T-helper 2 cell treated with Interferon-gamma antibody and Interleukin-4, amounts not matched to agents 5 μg/mL and 100 μg/mL, for 36 hours (primary cell): ENCODE data around the gene ADGRV1.
"Not testable (repeated sequence)": the region's sequence is repeated elsewhere in the genome, so short reads cannot be mapped to it uniquely, and the experiment has no call there.

Experiments
- DNase-seq: peaks from one replicate; pipeline ENCODE4 v3.0.0; 2021; ENCODE audit warnings: low spot score
- H3K27ac Mint-ChIP-seq: one replicate; pipeline ENCODE4 v1.8.0; 2021; ENCODE audit warnings: mild to moderate bottlenecking, mixed read lengths
- H3K27me3 Mint-ChIP-seq: one replicate; pipeline ENCODE4 v1.8.0; 2021; ENCODE audit warnings: low read depth, mixed read lengths
- H3K36me3 Mint-ChIP-seq: one replicate; pipeline ENCODE4 v1.8.0; 2021; ENCODE audit warnings: low read depth, mixed read lengths
- H3K4me1 Mint-ChIP-seq: one replicate; pipeline ENCODE4 v1.8.0; 2021; ENCODE audit warnings: low read depth, mixed read lengths
- H3K4me3 Mint-ChIP-seq: one replicate; pipeline ENCODE4 v1.8.0; 2022; ENCODE audit warnings: mild to moderate bottlenecking, moderate library complexity, mixed read lengths
- H3K9me3 Mint-ChIP-seq: one replicate; pipeline ENCODE4 v1.8.0; 2021; ENCODE audit warnings: mixed read lengths

Gene ADGRV1

DNA sequence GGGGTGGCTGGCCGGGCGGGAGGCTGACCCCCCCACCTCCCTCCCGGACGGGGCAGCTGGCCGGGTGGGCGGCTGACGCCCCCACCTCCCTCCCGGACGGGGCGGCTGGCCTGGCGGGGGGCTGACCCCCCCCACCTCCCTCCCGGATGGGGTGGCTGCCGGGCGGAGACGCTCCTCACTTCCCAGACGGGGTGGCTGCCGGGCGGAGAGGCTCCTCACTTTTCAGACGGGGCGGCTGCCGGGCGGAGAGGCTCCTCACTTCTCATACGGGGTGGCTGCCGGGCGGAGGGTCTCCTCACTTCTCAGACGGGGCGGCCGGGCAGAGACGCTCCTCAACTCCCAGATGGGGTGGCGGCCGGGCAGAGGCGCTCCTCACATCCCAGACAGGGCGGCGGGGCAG, 37.2 kb downstream of the ADGRV1 start:
- not testable (repeated sequence) for H3K36me3 Mint-ChIP-seq, H3K27me3 Mint-ChIP-seq, DNase-seq, H3K4me3 Mint-ChIP-seq, H3K4me1 Mint-ChIP-seq, H3K27ac Mint-ChIP-seq, H3K9me3 Mint-ChIP-seq

DNA sequence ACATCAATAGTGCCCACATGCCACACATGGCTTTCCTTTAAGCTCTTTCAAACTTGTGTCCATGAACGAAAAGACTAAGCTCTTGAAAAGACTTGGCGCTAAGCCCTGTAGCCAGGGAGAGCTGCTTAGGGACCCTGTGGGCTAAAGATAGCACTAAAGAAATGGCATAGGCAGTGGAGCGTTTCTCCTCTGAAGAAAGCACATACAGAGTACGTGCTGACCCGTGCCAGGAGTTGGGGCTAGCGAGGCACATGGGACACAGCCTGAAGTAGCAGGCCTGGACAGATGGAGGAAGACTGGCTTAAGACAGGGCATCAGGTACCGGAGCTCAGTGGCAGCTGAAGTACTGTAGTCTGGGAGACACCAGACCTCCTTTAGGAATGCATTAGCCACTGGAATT, 39.7 kb downstream of the ADGRV1 start:
- no peaks in the 10 kb centered on the region for H3K9me3 Mint-ChIP-seq
- no peaks in the 10 kb centered on the region for H3K36me3 Mint-ChIP-seq

DNA sequence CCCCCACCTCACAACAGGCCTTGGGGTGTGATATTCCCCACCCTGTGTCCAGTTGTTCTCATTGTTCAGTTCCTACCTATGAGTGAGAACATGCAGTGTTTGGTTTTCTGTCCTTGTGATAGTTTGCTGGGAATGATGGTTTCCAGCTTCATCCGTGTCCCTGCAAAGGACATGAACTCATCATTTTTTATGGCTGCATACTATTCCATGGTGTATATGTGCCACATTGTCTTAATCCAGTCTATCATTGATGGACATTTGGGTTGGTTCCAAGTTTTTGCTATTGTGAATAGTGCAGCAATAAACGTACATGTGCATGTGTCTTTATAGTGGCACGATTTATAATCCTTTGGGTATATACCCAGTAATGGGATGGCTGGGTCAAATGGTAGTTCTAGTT, 41.7 kb downstream of the ADGRV1 start:
- H3K9me3 Mint-ChIP-seq, H3K27ac Mint-ChIP-seq, H3K36me3 Mint-ChIP-seq, H3K27me3 Mint-ChIP-seq, DNase-seq, H3K4me1 Mint-ChIP-seq, H3K4me3 Mint-ChIP-seq: not testable (repeated sequence)

More for the DNA sequence above, 39.7 kb downstream of the ADGRV1 start:
- no peaks in the 10 kb centered on the region for H3K4me1 Mint-ChIP-seq
- no peak overlapping the region for H3K4me3 Mint-ChIP-seq
- DNase-seq: no peak
- no peak overlapping the region for H3K27ac Mint-ChIP-seq
- H3K27me3 Mint-ChIP-seq: peaks cover 2% of the 10 kb centered on the region

DNA sequence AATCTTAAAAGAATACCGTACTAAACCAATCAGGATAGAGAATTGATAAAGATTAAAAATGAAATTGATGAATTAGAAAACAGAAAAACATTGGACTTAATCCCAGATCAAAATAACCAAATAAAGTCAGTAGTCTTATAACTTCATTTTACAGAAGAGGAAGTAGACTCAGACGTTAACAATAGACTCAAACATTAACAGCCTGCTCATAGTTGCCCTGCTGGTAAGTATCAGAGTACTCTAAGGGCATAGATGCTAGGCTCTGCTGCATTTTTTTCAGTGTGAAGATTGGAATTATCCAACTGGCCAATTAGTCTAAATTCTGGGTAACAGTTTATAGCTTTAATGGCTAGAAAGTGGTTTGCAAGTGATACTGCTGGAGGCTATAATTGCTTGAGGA, 42.9 kb downstream of the ADGRV1 start:
- Mint-ChIP-seq H3K4me3 (no peak overlapping the region), H3K27ac (no peak overlapping the region), H3K4me1 (no peaks in the 10 kb centered on the region), H3K36me3 (no peaks in the 10 kb centered on the region), H3K9me3 (no peaks in the 10 kb centered on the region), H3K27me3 (peaks cover 3% of the 10 kb centered on the region)
- no peak for DNase-seq

DNA sequence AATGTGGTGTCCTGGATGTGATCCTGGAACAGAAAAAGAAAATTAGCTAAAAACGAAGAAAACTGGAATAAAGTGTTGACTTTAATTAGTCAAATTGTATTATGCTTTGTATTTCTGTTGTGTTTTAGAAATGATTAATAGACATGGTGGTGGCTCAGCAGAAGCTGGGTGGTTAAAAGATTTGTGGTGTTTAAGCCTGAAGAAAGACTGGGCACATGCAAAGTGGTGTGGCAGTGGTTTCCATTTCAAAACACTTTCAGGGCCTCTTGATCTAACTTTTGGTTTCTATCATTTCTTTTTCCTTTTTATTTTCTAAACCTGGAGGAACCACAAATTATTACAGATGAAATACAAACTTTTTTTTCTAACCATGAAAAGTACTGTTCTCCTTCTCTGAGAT, 44.1 kb downstream of the ADGRV1 start:
- no peaks in the 10 kb centered on the region for H3K36me3 Mint-ChIP-seq
- no peaks in the 10 kb centered on the region for H3K4me1 Mint-ChIP-seq
- DNase-seq: no peak
- no peak overlapping the region for H3K27ac Mint-ChIP-seq
- H3K9me3 Mint-ChIP-seq: no peaks in the 10 kb centered on the region
- no peak overlapping the region for H3K4me3 Mint-ChIP-seq
- H3K27me3 Mint-ChIP-seq: peaks cover 3% of the 10 kb centered on the region

DNA sequence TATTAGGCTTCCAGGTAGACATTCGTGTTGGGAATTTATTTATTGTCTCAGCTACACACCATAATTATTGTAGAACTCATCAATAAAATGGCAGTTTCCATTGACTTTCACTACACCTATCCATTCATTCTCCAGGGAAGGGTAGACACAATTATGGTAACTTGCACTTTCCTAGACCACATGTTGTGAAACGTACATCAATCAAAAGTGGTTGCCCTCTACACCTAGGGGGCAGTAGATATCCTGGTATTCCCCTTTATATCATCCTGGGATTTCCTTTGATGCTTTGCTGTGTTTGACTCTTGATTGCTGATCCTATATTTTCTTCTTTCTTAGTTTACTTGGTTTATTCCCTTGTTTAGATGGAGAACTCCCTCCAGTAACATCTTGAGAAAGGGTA, 47.9 kb downstream of the ADGRV1 start:
- Mint-ChIP-seq H3K27me3 (peaks cover 3% of the 10 kb centered on the region), H3K27ac (no peak overlapping the region), H3K36me3 (no peaks in the 10 kb centered on the region), H3K9me3 (no peaks in the 10 kb centered on the region), H3K4me1 (no peaks in the 10 kb centered on the region), H3K4me3 (no peak overlapping the region)
- no peak for DNase-seq

DNA sequence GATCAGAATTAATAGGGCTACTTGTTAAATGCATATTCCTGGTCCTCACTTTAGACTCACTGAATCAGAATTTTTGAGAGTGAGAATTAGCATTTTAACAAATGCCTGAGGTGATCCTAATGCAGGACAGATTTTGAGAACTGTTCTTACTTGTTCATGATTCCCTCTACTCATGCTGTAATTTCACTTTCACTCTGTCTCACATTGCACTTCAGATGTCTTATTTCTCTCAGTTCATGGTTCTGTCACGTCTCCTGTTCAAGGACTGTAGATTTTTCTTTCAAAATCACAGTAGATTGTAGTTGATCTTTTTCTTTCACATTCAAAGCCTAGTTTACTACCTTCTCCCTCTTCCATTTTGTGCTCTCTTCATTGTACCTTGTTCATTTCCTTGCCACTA, 54.3 kb downstream of the ADGRV1 start:
- H3K27ac Mint-ChIP-seq: no peak overlapping the region
- no peaks in the 10 kb centered on the region for H3K36me3 Mint-ChIP-seq
- H3K4me1 Mint-ChIP-seq: peaks cover 2% of the 10 kb centered on the region
- no peak for DNase-seq
- H3K27me3 Mint-ChIP-seq: peaks cover 3% of the 10 kb centered on the region
- H3K4me3 Mint-ChIP-seq: no peak overlapping the region
- H3K9me3 Mint-ChIP-seq: no peaks in the 10 kb centered on the region

DNA sequence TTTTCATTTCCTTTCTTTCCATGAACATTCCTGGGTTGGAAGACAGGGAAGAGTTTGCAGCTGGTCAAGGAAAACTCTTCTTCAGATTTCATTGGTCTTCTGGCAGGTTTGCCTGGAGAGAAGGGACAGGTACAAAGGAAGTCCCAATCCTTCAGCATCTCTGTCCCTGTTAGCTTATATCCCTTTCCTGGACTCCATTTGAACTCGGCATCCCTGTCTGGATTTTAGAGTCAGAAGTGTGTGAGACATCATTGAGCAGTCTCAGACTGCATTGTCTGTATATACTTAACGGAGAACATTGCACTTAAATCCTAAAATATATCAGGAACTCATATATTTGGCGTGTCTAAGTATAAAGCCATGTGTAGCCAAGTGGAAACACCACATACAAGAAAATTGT, 54.9 kb downstream of the ADGRV1 start:
- Mint-ChIP-seq H3K9me3 (no peaks in the 10 kb centered on the region), H3K27ac (no peak overlapping the region), H3K4me1 (peaks cover 2% of the 10 kb centered on the region), H3K27me3 (peaks cover 3% of the 10 kb centered on the region), H3K4me3 (no peak overlapping the region), H3K36me3 (no peaks in the 10 kb centered on the region)
- no peak for DNase-seq

DNA sequence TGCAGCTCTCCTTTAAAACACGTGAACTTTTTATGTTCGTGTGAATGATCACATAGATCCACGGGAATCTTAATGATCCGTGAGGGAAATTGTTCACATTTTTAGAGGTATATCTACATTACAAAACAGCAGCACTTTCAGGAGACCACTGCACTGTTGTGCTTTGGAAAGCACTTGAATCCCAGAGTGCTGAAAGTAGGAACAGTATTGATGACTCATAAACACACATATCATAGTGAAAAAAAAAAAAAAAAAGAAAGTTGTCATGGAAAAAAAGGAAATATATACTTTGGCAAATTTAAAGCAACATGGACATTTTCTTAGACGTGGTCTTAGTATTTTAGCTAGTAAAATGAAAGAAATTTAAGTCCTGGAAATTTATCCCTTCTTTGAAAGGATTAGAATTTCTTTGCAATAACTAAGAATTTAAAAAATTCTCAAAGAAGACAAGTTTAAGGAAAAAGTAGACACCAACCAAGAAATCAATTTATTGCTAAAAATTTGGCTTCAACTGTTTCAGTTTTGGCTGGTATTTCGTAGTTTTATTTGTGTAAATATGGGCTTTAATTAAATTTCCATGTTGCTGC, 55.4 kb downstream of the ADGRV1 start:
- no peaks in the 10 kb centered on the region for H3K36me3 Mint-ChIP-seq
- H3K27me3 Mint-ChIP-seq: peaks cover 3% of the 10 kb centered on the region
- DNase-seq: no peak

DNA sequence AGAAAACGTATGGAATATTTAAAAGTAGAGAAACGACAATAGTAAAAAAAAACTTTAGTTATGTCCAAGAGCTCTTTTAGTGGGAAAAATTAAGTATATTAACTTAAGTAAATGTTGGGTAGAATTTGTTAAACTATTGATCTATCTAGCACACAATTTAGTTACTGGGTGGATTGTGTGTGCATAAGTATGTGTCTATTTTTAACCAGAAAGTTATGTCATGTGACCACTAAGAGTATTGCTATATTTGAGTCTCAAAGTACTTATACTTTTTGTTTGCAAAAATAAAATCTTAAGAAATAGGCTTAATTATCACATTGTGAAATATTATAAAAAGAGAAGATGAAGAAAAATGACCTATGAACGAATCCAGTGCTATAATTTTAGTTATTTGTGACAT, 56.8 kb downstream of the ADGRV1 start:
- Mint-ChIP-seq H3K9me3 (no peaks in the 10 kb centered on the region), H3K4me3 (no peak overlapping the region), H3K27me3 (peaks cover 3% of the 10 kb centered on the region), H3K27ac (no peak overlapping the region), H3K36me3 (no peaks in the 10 kb centered on the region), H3K4me1 (peaks cover 2% of the 10 kb centered on the region)
- DNase-seq: no peak

More for the DNA sequence above, 55.4 kb downstream of the ADGRV1 start:
- no peaks in the 10 kb centered on the region for H3K9me3 Mint-ChIP-seq
- peaks cover 2% of the 10 kb centered on the region for H3K4me1 Mint-ChIP-seq
- H3K27ac Mint-ChIP-seq: no peak overlapping the region
- H3K4me3 Mint-ChIP-seq: no peak overlapping the region

DNA sequence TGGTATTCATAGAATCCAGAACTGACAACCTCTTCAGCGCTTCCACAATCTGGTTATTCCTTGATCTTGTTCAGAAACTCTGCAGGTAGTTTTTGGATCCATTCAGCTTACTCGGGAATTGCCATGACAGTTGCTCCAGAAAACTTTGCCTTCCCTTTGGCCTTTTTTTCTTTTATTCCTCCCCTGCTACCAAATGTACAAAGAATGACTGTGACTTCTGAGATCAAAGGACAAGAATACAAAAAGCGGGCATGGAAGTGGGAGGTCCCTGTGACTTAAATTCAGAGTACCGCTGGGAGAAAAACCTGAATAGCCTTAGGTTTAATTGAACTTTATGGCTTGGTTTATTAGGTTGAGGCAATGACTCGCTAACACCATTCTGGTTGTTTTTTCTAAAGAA, 59.5 kb downstream of the ADGRV1 start:
- no peak overlapping the region for H3K27ac Mint-ChIP-seq
- peaks cover 3% of the 10 kb centered on the region for H3K27me3 Mint-ChIP-seq
- peaks cover under 1% of the 10 kb centered on the region for H3K4me1 Mint-ChIP-seq
- H3K9me3 Mint-ChIP-seq: no peaks in the 10 kb centered on the region
- no peak for DNase-seq
- no peak overlapping the region for H3K4me3 Mint-ChIP-seq
- H3K36me3 Mint-ChIP-seq: no peaks in the 10 kb centered on the region

DNA sequence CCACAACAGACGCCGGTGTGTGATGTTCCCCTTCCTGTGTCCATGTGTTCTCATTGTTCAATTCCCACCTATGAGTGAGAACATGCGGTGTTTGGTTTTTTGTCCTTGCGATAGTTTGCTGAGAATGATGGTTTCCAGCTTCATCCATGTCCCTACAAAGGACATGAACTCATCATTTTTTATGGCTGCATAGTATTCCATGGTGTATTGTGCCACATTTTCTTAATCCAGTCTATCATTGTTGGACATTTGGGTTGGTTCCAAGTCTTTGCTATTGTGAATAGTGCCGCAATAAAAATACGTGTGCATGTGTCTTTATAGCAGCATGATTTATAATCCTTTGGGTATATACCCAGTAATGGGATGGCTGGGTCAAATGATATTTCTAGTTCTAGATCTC, 61.2 kb downstream of the ADGRV1 start:
- not testable (repeated sequence) for H3K4me1 Mint-ChIP-seq, DNase-seq, H3K9me3 Mint-ChIP-seq, H3K27ac Mint-ChIP-seq, H3K36me3 Mint-ChIP-seq, H3K4me3 Mint-ChIP-seq, H3K27me3 Mint-ChIP-seq

DNA sequence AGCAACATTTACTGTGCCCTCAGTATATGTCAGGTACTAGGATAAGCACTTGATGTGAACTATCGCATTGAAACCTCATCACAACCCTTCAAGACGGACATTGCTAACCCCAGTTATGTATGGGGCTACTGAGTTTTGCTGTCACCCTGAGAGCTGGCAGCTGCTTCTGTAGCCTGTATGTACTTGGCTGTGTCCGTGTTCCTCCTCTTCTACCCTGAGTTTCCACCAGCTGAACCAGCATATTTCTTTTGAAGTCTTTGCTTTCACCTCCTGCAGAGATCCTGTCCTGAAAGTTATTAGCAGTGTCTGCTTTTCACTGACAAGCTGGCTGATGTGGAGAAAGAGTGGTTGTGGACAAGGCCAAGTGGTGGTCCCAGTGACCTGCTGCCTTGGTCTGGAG, 63.3 kb downstream of the ADGRV1 start:
- Mint-ChIP-seq H3K27ac (no peak overlapping the region), H3K9me3 (no peaks in the 10 kb centered on the region), H3K4me3 (no peak overlapping the region), H3K27me3 (peaks cover 1% of the 10 kb centered on the region), H3K4me1 (no peaks in the 10 kb centered on the region), H3K36me3 (no peaks in the 10 kb centered on the region)
- no peak for DNase-seq

DNA sequence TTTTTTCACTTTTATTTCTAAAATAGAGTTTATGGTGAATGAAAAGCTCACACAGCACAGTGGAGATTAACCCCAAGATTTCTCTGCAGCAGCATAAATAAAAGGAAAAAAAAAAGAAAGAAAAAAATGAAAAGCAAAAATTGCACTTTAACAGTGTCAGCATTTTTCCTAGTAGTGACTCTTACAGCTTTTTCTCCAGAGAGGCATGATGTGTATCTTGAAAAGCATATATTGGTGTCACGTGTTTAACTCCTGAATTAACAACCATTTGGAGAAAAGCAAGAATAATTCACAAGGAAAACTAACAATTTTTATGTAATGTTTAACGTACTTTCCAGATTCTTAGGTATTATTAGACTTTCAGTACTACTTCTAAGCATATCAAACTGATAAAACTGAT, 67.9 kb downstream of the ADGRV1 start:
- Mint-ChIP-seq H3K9me3 (no peaks in the 10 kb centered on the region), H3K27me3 (peaks cover 2% of the 10 kb centered on the region)

DNA sequence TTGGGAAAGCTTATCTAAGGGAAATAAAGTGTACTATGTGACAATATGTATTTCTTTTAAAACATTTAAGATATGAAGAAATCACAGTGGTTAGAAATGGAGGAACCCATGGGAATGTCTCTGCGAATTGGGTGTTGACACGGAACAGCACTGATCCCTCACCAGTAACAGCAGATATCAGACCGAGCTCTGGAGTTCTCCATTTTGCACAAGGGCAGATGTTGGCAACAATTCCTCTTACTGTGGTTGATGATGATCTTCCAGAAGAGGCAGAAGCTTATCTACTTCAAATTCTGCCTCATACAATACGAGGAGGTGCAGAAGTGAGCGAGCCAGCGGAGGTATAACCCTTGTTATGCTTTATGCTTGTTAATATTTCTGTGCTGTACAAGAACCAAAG, 69.9 kb downstream of the ADGRV1 start:
- H3K27ac Mint-ChIP-seq: no peak overlapping the region
- H3K4me1 Mint-ChIP-seq: no peaks in the 10 kb centered on the region
- H3K4me3 Mint-ChIP-seq: no peak overlapping the region
- no peaks in the 10 kb centered on the region for H3K36me3 Mint-ChIP-seq
- DNase-seq: no peak
- H3K27me3 Mint-ChIP-seq: peaks cover 2% of the 10 kb centered on the region
- H3K9me3 Mint-ChIP-seq: no peaks in the 10 kb centered on the region

More for the DNA sequence above, 67.9 kb downstream of the ADGRV1 start:
- Mint-ChIP-seq H3K4me3 (no peak overlapping the region), H3K27ac (no peak overlapping the region), H3K36me3 (no peaks in the 10 kb centered on the region), H3K4me1 (no peaks in the 10 kb centered on the region)
- DNase-seq: no peak
